Measurements from ENCODE around the gene CCDC57.

Gene CCDC57

GRCh38 chr17:82077617-82078358 is 134.9 kb downstream of the CCDC57 start:
- DNase-seq = no peak

- peak; percentile 39 for DNase-seq
These were observed 135.7 kb downstream of the CCDC57 start for GRCh38 chr17:82076785-82077591.

GRCh38 chr17:82076018-82076784 is 136.4 kb downstream of the CCDC57 start:
- peak; percentile 54 for DNase-seq

- DNase-seq = no peak
These were observed 139.2 kb downstream of the CCDC57 start for GRCh38 chr17:82073446-82073845.

GRCh38 chr17:82072827-82073226 is 139.8 kb downstream of the CCDC57 start:
- no peak for DNase-seq

- no peak for DNase-seq
These were observed 142.0 kb downstream of the CCDC57 start for GRCh38 chr17:82070611-82071010.

- DNase-seq = peak; percentile 63
These were observed 146.9 kb downstream of the CCDC57 start, which contains the start of gene DUS1L for GRCh38 chr17:82065638-82066303. Gene DUS1L (minus strand): TSS chr17:82065804. CDS start chr17:82065059, 745 bp downstream.

GRCh38 chr17:82065193-82065637 is 147.4 kb downstream of the CCDC57 start:
- DNase-seq = peak; percentile 38

- DNase-seq = no peak
These were observed 148.0 kb downstream of the CCDC57 start for GRCh38 chr17:82064433-82065192.

GRCh38 chr17:82063424-82064415 is 148.9 kb downstream of the CCDC57 start:
- DNase-seq = no peak

GRCh38 chr17:82062984-82063368 is 149.7 kb downstream of the CCDC57 start:
- DNase-seq = no peak

GRCh38 chr17:82062076-82062983 is 150.3 kb downstream of the CCDC57 start:
- DNase-seq = no peak

GRCh38 chr17:82061047-82061925 is 151.4 kb downstream of the CCDC57 start:
- no peak for DNase-seq

- DNase-seq = no peak
These were observed 152.0 kb downstream of the CCDC57 start for GRCh38 chr17:82060614-82061013.

GRCh38 chr17:82060001-82060380 is 152.7 kb downstream of the CCDC57 start:
- DNase-seq = no peak

- no peak for DNase-seq
These were observed 153.2 kb downstream of the CCDC57 start for GRCh38 chr17:82059272-82060000.

GRCh38 chr17:82058855-82059249 is 153.8 kb downstream of the CCDC57 start:
- DNase-seq = no peak

All from NCI-H82 (cell line).